GM19438 (cell line): Measurements from ENCODE around the gene CELSR1.

Experiments
- ATAC-seq: cut with Tn5 transposase; IDR thresholded peaks from one replicate; pipeline ENCODE4 v1.9.1; 2021; ENCODE audit warnings: low read depth; ENCODE audit not compliant: unreplicated experiment

CELSR1 gene

GRCh38 chr22:46535876-46536536, 1.4 kb downstream of the CELSR1 start:
- ATAC-seq: no peak

GRCh38 chr22:46534901-46535630, 2.4 kb downstream of the CELSR1 start:
- ATAC-seq: no peak

- no peak for ATAC-seq
Observed at GRCh38 chr22:46534177-46534776, 3.1 kb downstream of the CELSR1 start.

GRCh38 chr22:46533070-46533833, 4.2 kb downstream of the CELSR1 start:
- no peak for ATAC-seq

- no peak for ATAC-seq
Observed at GRCh38 chr22:46532416-46532815, 5.0 kb downstream of the CELSR1 start.

GRCh38 chr22:46531581-46532175, 5.7 kb downstream of the CELSR1 start:
- ATAC-seq: no peak

GRCh38 chr22:46528121-46528610, 9.3 kb downstream of the CELSR1 start:
- no peak for ATAC-seq

- no peak for ATAC-seq
Observed at GRCh38 chr22:46526244-46526839, 11.1 kb downstream of the CELSR1 start.

- no peak for ATAC-seq
Observed at GRCh38 chr22:46525389-46526243, 11.8 kb downstream of the CELSR1 start.

GRCh38 chr22:46524203-46524740, 13.1 kb downstream of the CELSR1 start:
- ATAC-seq: no peak

GRCh38 chr22:46522797-46523196, 14.6 kb downstream of the CELSR1 start:
- ATAC-seq: no peak

GRCh38 chr22:46521994-46522393, 15.4 kb downstream of the CELSR1 start:
- no peak for ATAC-seq

- ATAC-seq: no peak
Observed at GRCh38 chr22:46520880-46521279, 16.5 kb downstream of the CELSR1 start.

GRCh38 chr22:46519377-46519776, 18.0 kb downstream of the CELSR1 start:
- no peak for ATAC-seq

GRCh38 chr22:46518542-46519325, 18.7 kb downstream of the CELSR1 start:
- no peak for ATAC-seq

GRCh38 chr22:46518038-46518437, 19.4 kb downstream of the CELSR1 start:
- ATAC-seq: no peak

- no peak for ATAC-seq
Observed at GRCh38 chr22:46517255-46517761, 20.1 kb downstream of the CELSR1 start.

- no peak for ATAC-seq
Observed at GRCh38 chr22:46516638-46517037, 20.8 kb downstream of the CELSR1 start.
